Fibroblast of villous mesenchyme (primary cell): ENCODE measurements around the gene FGD6. TPM values are rescaled to one million over a fixed set of nuclear protein-coding genes. Genes with fewer than 3 reads are reported as not detected.
"Not testable (repeated sequence)": the region's sequence is repeated elsewhere in the genome, so short reads cannot be mapped to it uniquely, and the experiment has no call there.

Experiments used
- DNase-seq: peaks from one replicate; pipeline ENCODE4 v3.0.0-alpha.2; 2010; ENCODE audit warnings: low read depth
- H3K4me3 ChIP-seq: 2 replicates; pipeline ENCODE4 v1.5.1; 2011; ENCODE audit warnings: low read depth, mild to moderate bottlenecking, low read length
- CTCF ChIP-seq: IDR thresholded peaks from 2 replicates; pipeline ENCODE4 v1.5.1; 2012; ENCODE audit warnings: low read depth, mild to moderate bottlenecking, low read length; ENCODE audit not compliant: insufficient read depth
- total RNA-seq: library from RNA; depleted of rRNA; stranded (reverse); fragments of >200 nt; gene quantifications from 2 replicates; pipeline ENCODE4 v1.2.3, GENCODE V29; 2012

The FGD6 gene
- total RNA-seq, 1 donor, result 18.1 TPM

GRCh38 chr12:95200128-95200894, 17.0 kb downstream of the FGD6 start:
- peak; percentile 64 for DNase-seq
- TF ChIP-seq CTCF, result no peak
- no peak overlapping the region for H3K4me3 ChIP-seq

GRCh38 chr12:95198914-95199313, 18.4 kb downstream of the FGD6 start:
- DNase-seq, result no peak
- TF ChIP-seq CTCF, result no peak
- H3K4me3 ChIP-seq, result no peak overlapping the region

- no peak for TF ChIP-seq CTCF
- no peak overlapping the region for H3K4me3 ChIP-seq
- no peak for DNase-seq
Measured at GRCh38 chr12:95197636-95198035, 19.6 kb downstream of the FGD6 start.

GRCh38 chr12:95196875-95197569, 20.2 kb downstream of the FGD6 start:
- not testable (repeated sequence) for DNase-seq

GRCh38 chr12:95195122-95195521, 22.1 kb downstream of the FGD6 start:
- no peak for TF ChIP-seq CTCF
- DNase-seq, result no peak
- no peak overlapping the region for H3K4me3 ChIP-seq

More at GRCh38 chr12:95196875-95197569, 20.2 kb downstream of the FGD6 start:
- not testable (repeated sequence) for H3K4me3 ChIP-seq

- TF ChIP-seq CTCF, result no peak
- no peak overlapping the region for H3K4me3 ChIP-seq
- DNase-seq, result no peak
Measured at GRCh38 chr12:95193139-95193538, 24.1 kb downstream of the FGD6 start.

- DNase-seq, result no peak
- no peak overlapping the region for H3K4me3 ChIP-seq
- TF ChIP-seq CTCF, result no peak
Measured at GRCh38 chr12:95192271-95192670, 25.0 kb downstream of the FGD6 start.
